Activated T-helper 2 cell treated with anti-CD3 and anti-CD28 coated beads, Interferon-gamma antibody, Interleukin-2, Interleukin-4, amounts not matched to agents 10 μg/mL and 5 μg/mL and 100 μg/mL, durations not matched to agents 14 hours and 24 hours and 36 hours (primary cell): Measurements from ENCODE around the gene ANO1. TPM values are rescaled to one million over a fixed set of nuclear protein-coding genes. Genes with fewer than 3 reads are reported as not detected.

Experiments
- DNase-seq: peaks from one replicate; pipeline ENCODE4 v3.0.0; 2021; ENCODE audit warnings: low spot score
- H3K27ac Mint-ChIP-seq: one replicate; pipeline ENCODE4 v1.8.0; 2021; ENCODE audit warnings: mixed read lengths
- H3K27me3 Mint-ChIP-seq: one replicate; pipeline ENCODE4 v1.8.0; 2021; ENCODE audit warnings: low read depth, mixed read lengths
- H3K36me3 Mint-ChIP-seq: one replicate; pipeline ENCODE4 v1.8.0; 2021; ENCODE audit warnings: low read depth, mixed read lengths
- H3K4me1 Mint-ChIP-seq: one replicate; pipeline ENCODE4 v1.8.0; 2021; ENCODE audit warnings: low read depth, mixed read lengths
- H3K4me3 Mint-ChIP-seq: one replicate; pipeline ENCODE4 v1.8.0; 2021; ENCODE audit warnings: low read depth, mild to moderate bottlenecking, moderate library complexity, mixed read lengths
- H3K9me3 Mint-ChIP-seq: one replicate; pipeline ENCODE4 v1.8.0; 2021; ENCODE audit warnings: mixed read lengths
- intact Hi-C: fragments of 100-400 bp; cut with micrococcal nuclease; formaldehyde crosslinking; loops from one replicate; pipeline ENCODE4 v1.15.1; 2023
- total RNA-seq: library from RNA; stranded (reverse); gene quantifications from 2 replicates; pipeline ENCODE4 v1.2.3, GENCODE V29; 2022

The ANO1 gene
- total RNA-seq, 1 donor from 2014 or later = not detected

DNA sequence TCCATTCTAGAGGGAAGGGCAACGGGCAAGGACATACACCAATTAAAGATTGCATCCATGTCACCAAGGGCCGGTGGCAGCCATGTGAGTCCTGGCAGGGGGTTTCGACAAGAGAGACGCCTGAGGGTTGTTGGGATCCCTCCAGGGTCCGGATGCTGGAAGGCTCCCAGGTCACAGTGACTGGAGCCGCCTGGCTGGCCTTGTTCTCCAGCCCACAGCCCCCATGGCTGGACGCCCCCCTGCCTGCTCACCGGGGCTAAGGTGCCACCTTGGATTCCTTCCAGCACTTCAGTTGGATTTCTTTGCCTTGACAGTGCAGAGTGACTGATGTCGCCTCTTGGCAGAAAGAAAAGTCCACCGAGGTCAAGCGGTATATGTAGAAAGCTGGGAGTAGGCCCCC is 42.6 kb downstream of the ANO1 start:
- Mint-ChIP-seq H3K9me3 (no peaks in the 10 kb centered on the region), H3K4me1 (no peaks in the 10 kb centered on the region), H3K4me3 (no peak overlapping the region), H3K36me3 (no peaks in the 10 kb centered on the region), H3K27me3 (no peaks in the 10 kb centered on the region), H3K27ac (no peak overlapping the region)
- intact Hi-C loops = no loop called here
- no peak for DNase-seq

DNA sequence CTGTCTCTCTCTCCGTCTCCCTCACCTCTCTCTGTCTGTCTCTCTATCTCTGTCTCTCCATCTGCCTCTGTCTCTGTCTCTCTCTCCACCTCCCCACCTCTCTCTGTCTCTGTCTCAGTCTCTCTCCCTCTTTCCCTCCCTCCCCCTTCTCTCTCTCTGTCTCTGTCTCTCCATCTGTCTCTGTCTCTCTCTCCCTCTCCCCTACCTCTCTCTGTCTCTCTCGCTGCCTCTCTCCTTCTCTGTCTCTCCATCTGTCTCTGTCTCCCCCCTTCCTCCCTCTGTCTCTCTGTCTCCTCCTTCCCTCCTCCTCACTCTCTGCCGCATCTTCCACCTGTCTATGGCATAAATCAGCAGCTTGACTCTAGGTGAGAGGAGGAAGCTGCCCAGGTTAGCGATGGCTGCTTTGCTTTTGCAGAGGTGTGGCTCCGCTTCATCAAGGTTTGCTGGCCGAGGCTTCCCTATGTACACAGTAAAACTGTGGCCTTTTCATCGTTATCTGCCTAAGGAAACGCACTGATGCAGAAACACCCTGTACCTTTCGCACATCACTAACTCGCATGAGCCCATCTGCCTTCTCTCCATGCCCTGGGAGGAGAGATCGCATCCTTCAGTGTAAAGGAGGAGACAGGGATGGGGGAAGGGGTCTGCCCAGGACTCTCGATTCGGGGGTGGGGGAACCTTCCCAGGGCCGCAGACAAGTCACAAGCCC is 44.5 kb downstream of the ANO1 start:
- no peak for DNase-seq
- Mint-ChIP-seq H3K4me3 (no peak overlapping the region), H3K9me3 (no peaks in the 10 kb centered on the region), H3K36me3 (no peaks in the 10 kb centered on the region), H3K4me1 (no peaks in the 10 kb centered on the region), H3K27me3 (no peaks in the 10 kb centered on the region), H3K27ac (no peak overlapping the region)
- intact Hi-C loops = no loop called here

DNA sequence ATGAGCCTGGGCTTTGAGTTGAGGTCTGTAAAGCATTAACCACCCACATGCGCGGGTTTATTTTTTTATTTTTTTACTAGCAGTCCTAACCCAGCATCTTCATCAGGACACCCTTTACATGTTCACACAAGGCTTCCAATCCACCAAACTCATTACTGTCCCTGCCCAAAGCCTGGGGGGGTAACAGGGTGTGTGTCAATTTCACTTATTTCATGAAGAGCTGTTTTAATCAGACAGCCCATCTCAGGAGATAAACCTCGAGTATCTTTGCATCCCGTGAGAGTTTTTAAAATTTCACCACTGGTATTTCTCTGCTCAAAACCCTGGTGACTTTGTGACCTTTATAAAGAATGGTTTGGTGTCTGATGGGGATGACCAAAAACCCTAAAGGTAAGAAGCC is 45.6 kb downstream of the ANO1 start:
- Mint-ChIP-seq H3K27me3 (no peaks in the 10 kb centered on the region), H3K4me1 (no peaks in the 10 kb centered on the region), H3K27ac (no peak overlapping the region), H3K9me3 (no peaks in the 10 kb centered on the region), H3K36me3 (no peaks in the 10 kb centered on the region), H3K4me3 (no peak overlapping the region)
- intact Hi-C loops = no loop called here
- no peak for DNase-seq

DNA sequence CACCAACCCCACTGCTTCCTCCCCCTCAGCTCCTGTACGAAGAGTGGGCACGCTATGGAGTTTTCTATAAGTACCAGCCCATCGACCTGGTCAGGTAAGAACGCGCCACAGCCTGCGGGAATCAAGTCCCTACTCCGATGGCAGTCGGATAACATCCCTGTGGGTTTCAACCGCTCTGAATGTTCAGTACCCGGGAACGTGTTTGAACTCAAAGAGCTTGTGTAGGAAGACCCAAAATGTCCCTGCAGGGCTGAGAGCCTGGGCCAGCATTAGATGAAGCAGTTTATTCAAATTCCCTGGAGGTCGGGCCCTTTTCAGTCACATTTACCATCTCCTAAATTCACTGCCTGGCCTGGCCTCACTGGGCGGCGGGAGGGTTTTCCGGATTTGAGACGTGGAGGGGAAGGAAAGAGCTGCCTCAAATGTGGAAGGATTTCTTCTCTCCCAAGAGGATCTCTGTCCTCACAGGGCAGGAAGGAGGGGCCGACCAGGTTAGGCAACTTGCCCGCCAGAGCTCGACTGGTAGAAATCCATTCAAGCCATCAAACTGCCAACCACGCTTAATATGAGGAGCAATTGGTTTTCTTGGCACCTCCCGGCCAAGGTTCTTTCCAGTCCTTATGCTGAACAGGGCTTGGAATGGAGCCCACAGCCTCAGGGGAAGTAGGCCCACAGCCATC is 46.3 kb downstream of the ANO1 start:
- Mint-ChIP-seq H3K27ac (no peak overlapping the region), H3K4me1 (no peaks in the 10 kb centered on the region), H3K27me3 (no peaks in the 10 kb centered on the region), H3K36me3 (no peaks in the 10 kb centered on the region), H3K9me3 (no peaks in the 10 kb centered on the region), H3K4me3 (no peak overlapping the region)
- intact Hi-C loops = no loop called here
- no peak for DNase-seq

DNA sequence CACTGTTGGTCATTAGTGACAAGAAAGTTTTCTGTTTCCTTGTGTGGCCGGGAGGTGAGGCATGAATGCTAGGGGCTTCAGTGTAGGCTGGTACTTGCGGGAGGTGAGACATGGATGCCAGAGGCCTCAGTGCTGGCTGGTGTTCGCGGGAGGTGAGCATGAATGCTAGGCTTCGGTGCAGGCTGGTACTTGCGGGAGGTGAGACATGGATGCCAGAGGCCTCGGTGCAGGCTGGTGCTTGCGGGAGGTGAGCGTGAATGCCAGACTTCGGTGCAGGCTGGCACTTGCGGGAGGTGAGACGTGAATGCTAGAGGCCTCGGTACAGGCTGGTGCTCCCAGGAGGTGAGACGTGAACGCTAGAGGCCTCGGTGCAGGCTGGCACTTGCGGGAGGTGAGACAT is 48.4 kb downstream of the ANO1 start:
- no peak for DNase-seq
- H3K4me3 Mint-ChIP-seq = no peak overlapping the region
- intact Hi-C loops = no loop called here
- no peaks in the 10 kb centered on the region for H3K27me3 Mint-ChIP-seq
- H3K4me1 Mint-ChIP-seq = no peaks in the 10 kb centered on the region
- H3K9me3 Mint-ChIP-seq = no peaks in the 10 kb centered on the region
- no peak overlapping the region for H3K27ac Mint-ChIP-seq
- H3K36me3 Mint-ChIP-seq = no peaks in the 10 kb centered on the region

DNA sequence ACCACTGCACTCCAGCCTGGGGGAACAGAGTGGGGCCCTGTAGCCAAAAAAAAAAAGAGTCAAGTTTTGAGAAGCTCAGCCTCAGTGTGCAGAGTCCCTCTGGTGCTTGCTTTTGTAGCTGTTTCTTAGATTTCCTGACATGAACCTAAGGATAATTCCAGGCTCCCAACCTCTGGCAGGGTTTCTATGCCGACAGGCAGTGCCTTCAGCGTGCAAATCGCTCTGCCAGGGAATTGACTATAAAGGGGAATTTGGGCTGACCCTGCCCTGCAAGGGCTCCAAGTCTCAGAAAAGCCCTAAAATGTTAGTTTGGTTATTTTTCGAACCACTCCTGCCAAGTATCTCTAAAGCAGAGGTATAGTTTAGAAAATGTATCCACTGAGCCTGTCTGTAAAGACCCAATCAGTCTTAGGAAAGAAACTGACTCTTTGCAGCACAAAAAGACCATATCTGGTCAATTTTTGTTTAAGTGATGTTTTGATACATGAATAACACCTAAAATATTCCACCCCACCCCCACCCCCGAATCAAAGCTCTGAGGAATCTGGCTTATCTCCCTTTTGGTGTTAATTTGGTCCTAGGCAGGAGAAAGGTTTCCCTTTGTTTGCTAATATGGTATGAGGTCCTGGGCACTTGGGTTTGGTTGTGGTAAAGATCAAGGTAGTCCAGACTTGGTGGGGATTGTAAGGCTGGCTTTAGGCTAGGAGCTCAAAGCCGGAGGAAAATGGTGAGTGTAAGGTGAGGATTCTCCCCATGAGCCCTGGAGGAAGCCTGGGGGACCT is 49.7 kb downstream of the ANO1 start:
- Mint-ChIP-seq H3K4me3 (no peak overlapping the region), H3K27me3 (no peaks in the 10 kb centered on the region), H3K9me3 (no peaks in the 10 kb centered on the region), H3K27ac (no peak overlapping the region), H3K4me1 (no peaks in the 10 kb centered on the region), H3K36me3 (no peaks in the 10 kb centered on the region)
- no peak for DNase-seq
- intact Hi-C loops = no loop called here

DNA sequence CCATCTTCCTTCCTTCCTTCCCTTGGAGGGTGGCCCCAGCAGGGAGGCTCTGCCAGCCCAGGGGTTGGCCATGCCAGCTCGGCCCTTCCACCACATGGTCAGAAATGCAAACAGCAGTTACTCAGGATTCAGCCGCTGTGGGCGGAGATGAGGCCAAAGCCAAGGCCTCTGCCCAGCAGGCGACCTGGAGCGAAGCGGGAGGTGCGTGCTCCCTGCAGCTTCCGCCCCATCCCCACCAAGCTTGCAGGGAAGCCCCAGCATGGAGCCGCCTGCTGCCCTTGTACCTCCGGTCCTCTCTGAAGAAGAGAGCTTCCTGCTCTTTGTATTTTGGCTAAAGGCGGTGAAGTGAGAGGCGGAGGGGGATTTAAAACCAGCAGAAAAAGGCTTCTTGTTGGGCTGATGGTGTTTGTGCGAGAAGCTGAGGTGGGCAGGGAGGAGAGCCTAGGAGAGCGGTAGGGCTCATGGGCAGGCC is 50.4 kb downstream of the ANO1 start:
- Mint-ChIP-seq H3K27me3 (no peaks in the 10 kb centered on the region), H3K27ac (no peak overlapping the region), H3K36me3 (no peaks in the 10 kb centered on the region), H3K9me3 (no peaks in the 10 kb centered on the region), H3K4me1 (no peaks in the 10 kb centered on the region), H3K4me3 (no peak overlapping the region)
- intact Hi-C loops = no loop called here
- DNase-seq = no peak

DNA sequence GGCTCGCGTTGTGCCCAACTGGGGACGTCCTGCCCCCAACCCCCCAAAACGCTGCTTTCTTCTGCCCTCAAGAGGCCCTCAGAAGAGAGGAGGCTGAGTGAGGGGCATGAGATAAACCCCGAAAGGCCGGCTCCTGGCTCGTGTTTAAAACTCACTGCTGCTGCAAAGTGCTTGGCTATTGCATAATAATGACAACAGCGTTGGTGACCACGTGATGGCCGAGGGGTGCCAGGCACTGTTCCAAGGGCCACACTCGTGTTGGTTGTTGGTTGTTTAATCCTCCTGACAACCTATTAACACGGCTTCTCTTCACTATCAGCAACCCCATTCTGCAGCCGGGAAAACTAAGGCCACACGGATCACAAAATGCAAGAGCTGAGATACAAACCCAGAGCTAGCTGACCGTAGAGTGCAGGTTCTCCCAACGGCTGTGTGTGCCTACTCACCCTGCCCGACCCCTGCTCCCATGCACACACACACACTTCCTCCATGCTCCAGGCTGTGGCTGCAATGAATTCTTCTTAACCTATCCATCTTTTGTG is 51.0 kb downstream of the ANO1 start:
- H3K36me3 Mint-ChIP-seq = no peaks in the 10 kb centered on the region
- no peaks in the 10 kb centered on the region for H3K9me3 Mint-ChIP-seq
- no peak for DNase-seq
- no peak overlapping the region for H3K27ac Mint-ChIP-seq
- intact Hi-C loops = no loop called here
- H3K27me3 Mint-ChIP-seq = no peaks in the 10 kb centered on the region
- no peak overlapping the region for H3K4me3 Mint-ChIP-seq
- no peaks in the 10 kb centered on the region for H3K4me1 Mint-ChIP-seq

DNA sequence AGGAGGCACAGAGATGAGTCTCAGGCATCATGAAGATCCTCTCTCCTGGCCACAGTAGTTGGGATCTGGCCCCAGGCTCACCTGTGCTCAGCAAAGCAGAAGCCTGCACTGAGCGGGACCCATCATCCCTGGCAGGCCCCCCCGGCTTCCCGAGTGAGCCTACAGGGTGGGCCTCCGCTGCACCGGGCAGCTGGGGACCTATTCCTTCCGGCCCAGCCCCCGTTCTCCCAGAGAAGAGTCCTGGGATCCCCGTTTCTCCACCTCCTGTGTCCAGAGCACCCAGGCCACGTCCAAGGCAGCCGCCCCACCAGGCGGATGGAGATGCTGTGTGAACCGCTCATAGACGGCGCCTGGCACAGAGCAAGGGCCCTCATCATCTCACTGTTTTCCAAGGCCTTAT is 52.5 kb downstream of the ANO1 start:
- Mint-ChIP-seq H3K4me3 (no peak overlapping the region), H3K27me3 (no peaks in the 10 kb centered on the region), H3K4me1 (no peaks in the 10 kb centered on the region), H3K36me3 (no peaks in the 10 kb centered on the region), H3K9me3 (no peaks in the 10 kb centered on the region), H3K27ac (no peak overlapping the region)
- DNase-seq = no peak
- intact Hi-C loops = no loop called here

DNA sequence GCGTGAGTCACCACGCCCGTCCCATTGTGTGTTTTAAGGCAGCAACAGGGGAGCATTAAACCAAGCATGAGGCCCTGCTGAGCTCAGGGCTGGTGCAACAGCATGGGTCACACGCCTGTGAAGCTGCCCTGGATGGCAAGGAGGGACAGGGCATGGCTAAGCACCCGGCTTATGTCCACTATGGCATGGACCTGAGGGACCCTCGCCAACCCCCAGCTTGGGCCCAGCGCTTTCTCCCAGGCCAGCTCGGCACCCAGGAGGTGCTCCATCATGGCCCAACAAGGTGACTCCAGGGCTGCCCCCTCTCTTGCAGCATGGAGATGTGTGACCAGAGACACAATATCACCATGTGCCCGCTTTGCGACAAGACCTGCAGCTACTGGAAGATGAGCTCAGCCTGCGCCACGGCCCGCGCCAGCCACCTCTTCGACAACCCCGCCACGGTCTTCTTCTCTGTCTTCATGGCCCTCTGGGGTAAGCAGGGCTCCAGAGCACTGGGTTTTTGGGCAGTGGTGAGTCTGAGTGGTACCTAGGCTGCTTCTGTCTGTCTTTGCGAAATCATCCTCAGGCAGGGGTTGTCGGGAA is 53.6 kb downstream of the ANO1 start:
- no peaks in the 10 kb centered on the region for H3K27me3 Mint-ChIP-seq
- no peaks in the 10 kb centered on the region for H3K36me3 Mint-ChIP-seq
- H3K4me1 Mint-ChIP-seq = no peaks in the 10 kb centered on the region
- H3K9me3 Mint-ChIP-seq = no peaks in the 10 kb centered on the region
- intact Hi-C loops = no loop called here
- no peak overlapping the region for H3K27ac Mint-ChIP-seq
- H3K4me3 Mint-ChIP-seq = no peak overlapping the region
- no peak for DNase-seq

DNA sequence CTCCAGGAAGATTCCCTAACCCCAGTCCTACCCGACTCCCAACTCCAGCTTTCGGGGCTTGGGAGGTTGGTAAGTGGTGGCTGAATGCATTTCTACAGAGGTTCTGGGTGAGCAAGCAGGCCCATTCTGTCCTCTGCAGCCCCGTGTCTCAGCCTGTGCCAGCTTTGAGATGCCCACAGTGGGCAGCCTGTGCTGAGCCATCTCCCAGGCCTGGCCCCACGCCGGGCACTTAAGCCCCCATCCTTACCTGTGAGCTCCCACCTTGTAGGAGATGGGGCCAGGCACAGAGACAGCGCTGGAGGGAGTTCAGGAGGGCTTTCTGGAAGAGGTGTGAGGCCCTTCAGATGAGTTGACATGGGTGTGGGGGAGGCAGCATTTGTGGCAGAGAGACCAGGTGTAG is 54.5 kb downstream of the ANO1 start:
- no peaks in the 10 kb centered on the region for H3K9me3 Mint-ChIP-seq
- H3K27me3 Mint-ChIP-seq = no peaks in the 10 kb centered on the region
- DNase-seq = no peak
- H3K4me1 Mint-ChIP-seq = no peaks in the 10 kb centered on the region
- H3K36me3 Mint-ChIP-seq = no peaks in the 10 kb centered on the region
- no peak overlapping the region for H3K4me3 Mint-ChIP-seq
- H3K27ac Mint-ChIP-seq = no peak overlapping the region
- intact Hi-C loops = no loop called here

DNA sequence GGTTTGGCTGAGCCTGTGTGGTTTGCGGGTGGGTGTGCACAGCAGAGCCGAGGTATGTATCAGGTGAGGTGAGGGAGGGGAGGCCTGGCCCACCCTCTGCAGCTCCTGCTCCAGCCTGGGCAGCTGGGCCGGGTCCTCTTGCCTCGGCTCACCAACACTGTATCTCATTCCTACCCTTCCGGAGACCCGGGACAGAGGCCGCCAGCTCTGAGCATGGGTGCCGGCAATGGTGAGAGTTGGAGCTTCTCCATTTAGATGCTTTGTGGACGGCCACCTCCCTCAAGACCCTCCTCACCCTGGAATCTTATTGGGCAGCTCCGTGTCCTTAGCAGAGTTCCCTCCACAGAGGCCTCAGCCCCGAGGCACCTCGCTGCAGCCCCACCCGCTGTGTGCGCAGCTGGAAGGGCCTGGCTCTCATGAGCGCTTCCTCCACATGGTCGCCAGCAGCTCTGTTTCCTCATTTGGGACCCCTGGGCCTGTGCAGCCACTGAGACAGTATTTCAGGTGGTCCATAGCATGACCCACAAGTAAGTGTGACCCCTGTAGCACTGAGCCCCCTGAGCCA is 55.7 kb downstream of the ANO1 start:
- DNase-seq = no peak
- Mint-ChIP-seq H3K27me3 (no peaks in the 10 kb centered on the region), H3K4me3 (no peak overlapping the region), H3K9me3 (no peaks in the 10 kb centered on the region), H3K27ac (no peak overlapping the region), H3K36me3 (no peaks in the 10 kb centered on the region), H3K4me1 (no peaks in the 10 kb centered on the region)
- intact Hi-C loops = no loop called here
